WI38 (cell line): ENCODE results near the gene ZPR1.
A peak's percentile ranks its signal among the peaks of the same experiment; 100 is the strongest.

Experiments used
- H3K4me3 ChIP-seq: 2 replicates; pipeline ENCODE4 v1.5.1; 2011; ENCODE audit warnings: low read depth, mild to moderate bottlenecking, control low read depth, low read length
- CTCF ChIP-seq: IDR thresholded peaks from 2 replicates; pipeline ENCODE4 v1.5.1; 2012; ENCODE audit warnings: low read depth, mild to moderate bottlenecking, control low read depth, low read length

The ZPR1 gene

GRCh38 chr11:116777056-116777455, 10.8 kb downstream of the ZPR1 start:
- H3K4me3 ChIP-seq = no peak overlapping the region
- no peak for TF ChIP-seq CTCF

- no peak for TF ChIP-seq CTCF
- no peak overlapping the region for H3K4me3 ChIP-seq
Observed at GRCh38 chr11:116776522-116776984, 11.3 kb downstream of the ZPR1 start.

- no peak overlapping the region for H3K4me3 ChIP-seq
- no peak for TF ChIP-seq CTCF
Observed at GRCh38 chr11:116775975-116776374, 11.8 kb downstream of the ZPR1 start.

- TF ChIP-seq CTCF = no peak
- H3K4me3 ChIP-seq = no peak overlapping the region
Observed at GRCh38 chr11:116774661-116775060, 13.2 kb downstream of the ZPR1 start.

- H3K4me3 ChIP-seq = peak overlapping the region; percentile 95
Observed at GRCh38 chr11:116773203-116774097, 14.4 kb downstream of the ZPR1 start.

GRCh38 chr11:116772443-116773202, 15.2 kb downstream of the ZPR1 start, which contains the start of gene BUD13:
Gene BUD13, minus strand, starts transcription at chr11:116772987. Its CDS starts 23 bp downstream, at chr11:116772964.
- peak within 1 kb of the TSS; percentile 95 for H3K4me3 ChIP-seq
- TF ChIP-seq CTCF = no peak

More at GRCh38 chr11:116773203-116774097, 14.4 kb downstream of the ZPR1 start:
- no peak for TF ChIP-seq CTCF
